HepG2 (cell line): Measurements from ENCODE around the gene CNKSR3. TPM values are rescaled to one million over a fixed set of nuclear protein-coding genes. Genes with fewer than 3 reads are reported as not detected.

Experiments
- FOXO1 ChIP-seq: sonication (generic); formaldehyde crosslinking; IDR thresholded peaks from 2 replicates; pipeline ENCODE4 v1.4.0; 2020; ENCODE audit warnings: missing genetic modification reagents
- HMG20A ChIP-seq: IDR thresholded peaks from 2 replicates; pipeline ENCODE4 v1.6.1; 2016; ENCODE audit warnings: borderline replicate concordance
- HNF4G ChIP-seq, 2 experiments: sonication (generic) in 1 of 2; formaldehyde crosslinking in 1 of 2; IDR thresholded peaks; 2 replicates each; pipeline versions ENCODE4 v1.4.0 to v1.6.1; 2011 to 2020; ENCODE audit warnings: borderline replicate concordance in 2 of 2, low read depth in 2 of 2, mild to moderate bottlenecking in 2 of 2, low read length in 1 of 2, missing genetic modification reagents in 1 of 2, moderate library complexity in 1 of 2
- MIXL1 ChIP-seq: IDR thresholded peaks from 2 replicates; pipeline ENCODE4 v1.6.1; 2016
- MLLT10 ChIP-seq: sonication (generic); formaldehyde crosslinking; IDR thresholded peaks from 2 replicates; pipeline ENCODE4 v1.4.0; 2020; ENCODE audit warnings: missing genetic modification reagents
- NCOR1 ChIP-seq: fragments of 200-600 bp; sonication (generic); IDR thresholded peaks from 2 replicates; pipeline ENCODE4 v1.7.0; 2017; ENCODE audit warnings: antibody characterized with exemption, low read length, borderline replicate concordance
- SP140L ChIP-seq: sonication (generic); formaldehyde crosslinking; IDR thresholded peaks from 2 replicates; pipeline ENCODE4 v1.4.0; 2020; ENCODE audit warnings: missing genetic modification reagents, borderline replicate concordance
- ZFYVE20 ChIP-seq: sonication (generic); formaldehyde crosslinking; IDR thresholded peaks from 2 replicates; pipeline ENCODE4 v1.8.0; 2023; ENCODE audit warnings: low read depth, mild to moderate bottlenecking, moderate library complexity, missing genetic modification reagents, borderline replicate concordance
- ZNF143 ChIP-seq: sonication (generic); formaldehyde crosslinking; IDR thresholded peaks from 2 replicates; pipeline ENCODE4 v1.4.0; 2020; ENCODE audit warnings: missing genetic modification reagents
- ZNF550 ChIP-seq: sonication (generic); formaldehyde crosslinking; IDR thresholded peaks from 2 replicates; pipeline ENCODE4 v1.4.0; 2020; ENCODE audit warnings: mild to moderate bottlenecking, missing genetic modification reagents, borderline replicate concordance
- ZNF619 ChIP-seq: sonication (generic); formaldehyde crosslinking; IDR thresholded peaks from 2 replicates; pipeline ENCODE4 v1.4.0; 2020; ENCODE audit warnings: mild to moderate bottlenecking, missing genetic modification reagents
- ZSCAN9 ChIP-seq: IDR thresholded peaks from 2 replicates; pipeline ENCODE4 v1.6.1; 2016; ENCODE audit warnings: borderline replicate concordance
- polyA plus RNA-seq, 8 experiments: library from polyadenylated mRNA; depleted of rRNA in 3 of 8; stranded (reverse) in 7 of 8; unstranded in 1 of 8; fragments of >200 nt; fragmentation: Illumina TruSeq in 4 of 8; extraction: Trizol in 4 of 8; gene quantifications; 2 replicates each; pipeline versions ENCODE4 v1.2.1 to v1.2.3, GENCODE V29; 2011 to 2016; ENCODE audit warnings: low read depth in 4 of 8, missing spikeins in 1 of 8, mixed read lengths in 1 of 8; ENCODE audit not compliant: insufficient read depth in 1 of 8
- total RNA-seq, 5 experiments: library from RNA; depleted of rRNA; stranded (reverse); fragments of >200 nt; fragmentation: Illumina TruSeq; extraction: Trizol; gene quantifications; 2 replicates each; pipeline ENCODE4 v1.2.3, GENCODE V29; 2016; ENCODE audit warnings: low read depth in 1 of 5
- TF ChIP-seq, protein P1 (sequence below): sonication (generic); formaldehyde crosslinking; IDR thresholded peaks from 2 replicates; pipeline ENCODE4 v1.5.0; 2020; ENCODE audit warnings: missing genetic modification reagents
- TF ChIP-seq, protein P2 (sequence below): sonication (generic); formaldehyde crosslinking; IDR thresholded peaks from 2 replicates; pipeline ENCODE4 v1.5.1; 2020; ENCODE audit warnings: mild to moderate bottlenecking, missing genetic modification reagents, borderline replicate concordance
- TF ChIP-seq, protein P3 (sequence below): sonication (generic); formaldehyde crosslinking; IDR thresholded peaks from 2 replicates; pipeline ENCODE4 v1.5.0; 2020; ENCODE audit warnings: missing genetic modification reagents
- TF ChIP-seq, protein P4 (sequence below): sonication (generic); formaldehyde crosslinking; IDR thresholded peaks from 2 replicates; pipeline ENCODE4 v1.4.0; 2020; ENCODE audit warnings: mild to moderate bottlenecking, missing genetic modification reagents
- TF ChIP-seq, protein P5 (sequence below): IDR thresholded peaks from 2 replicates; pipeline ENCODE4 v1.6.1; 2018; ENCODE audit warnings: missing genetic modification reagents, mild to moderate bottlenecking, missing compliant biosample characterization
- TF ChIP-seq, protein P6 (sequence below): sonication (generic); formaldehyde crosslinking; IDR thresholded peaks from 2 replicates; pipeline ENCODE4 v1.8.0; 2022; ENCODE audit warnings: mild to moderate bottlenecking, missing genetic modification reagents, borderline replicate concordance
- TF ChIP-seq, protein P7 (sequence below): sonication (generic); formaldehyde crosslinking; IDR thresholded peaks from 2 replicates; pipeline ENCODE4 v1.4.0; 2020; ENCODE audit warnings: missing genetic modification reagents, borderline replicate concordance

CNKSR3 gene
- total and polyA plus RNA-seq, 2 of the 13 experiments (the other 11 are each of a cell fraction or from before 2014, with no cell fraction given) = 9.2 to 38.6 TPM

DNA sequence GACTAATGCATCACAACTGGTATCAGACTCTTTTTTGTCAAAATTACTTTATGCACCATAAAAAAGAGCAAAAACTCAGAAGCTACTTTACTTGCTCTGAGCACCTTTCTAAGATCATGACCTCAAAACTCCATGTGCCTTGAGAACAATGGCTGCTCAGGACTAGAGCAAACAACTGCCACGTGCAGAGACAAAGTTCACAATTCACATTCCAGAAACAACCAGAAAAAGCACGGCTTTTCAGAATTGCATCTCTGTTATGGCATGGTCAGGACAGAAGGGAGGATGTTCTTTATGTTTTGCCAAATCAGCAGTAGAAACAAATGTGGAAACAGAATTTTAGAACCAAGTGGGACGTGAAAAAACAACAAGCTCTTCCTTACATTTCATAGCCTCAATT, 70.5 kb downstream of the CNKSR3 start (continued):
- TF ChIP-seq, protein P1, sequence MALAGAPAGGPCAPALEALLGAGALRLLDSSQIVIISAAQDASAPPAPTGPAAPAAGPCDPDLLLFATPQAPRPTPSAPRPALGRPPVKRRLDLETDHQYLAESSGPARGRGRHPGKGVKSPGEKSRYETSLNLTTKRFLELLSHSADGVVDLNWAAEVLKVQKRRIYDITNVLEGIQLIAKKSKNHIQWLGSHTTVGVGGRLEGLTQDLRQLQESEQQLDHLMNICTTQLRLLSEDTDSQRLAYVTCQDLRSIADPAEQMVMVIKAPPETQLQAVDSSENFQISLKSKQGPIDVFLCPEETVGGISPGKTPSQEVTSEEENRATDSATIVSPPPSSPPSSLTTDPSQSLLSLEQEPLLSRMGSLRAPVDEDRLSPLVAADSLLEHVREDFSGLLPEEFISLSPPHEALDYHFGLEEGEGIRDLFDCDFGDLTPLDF (CRISPR knock-in tag) = peak; percentile 61
- TF ChIP-seq, protein P2, sequence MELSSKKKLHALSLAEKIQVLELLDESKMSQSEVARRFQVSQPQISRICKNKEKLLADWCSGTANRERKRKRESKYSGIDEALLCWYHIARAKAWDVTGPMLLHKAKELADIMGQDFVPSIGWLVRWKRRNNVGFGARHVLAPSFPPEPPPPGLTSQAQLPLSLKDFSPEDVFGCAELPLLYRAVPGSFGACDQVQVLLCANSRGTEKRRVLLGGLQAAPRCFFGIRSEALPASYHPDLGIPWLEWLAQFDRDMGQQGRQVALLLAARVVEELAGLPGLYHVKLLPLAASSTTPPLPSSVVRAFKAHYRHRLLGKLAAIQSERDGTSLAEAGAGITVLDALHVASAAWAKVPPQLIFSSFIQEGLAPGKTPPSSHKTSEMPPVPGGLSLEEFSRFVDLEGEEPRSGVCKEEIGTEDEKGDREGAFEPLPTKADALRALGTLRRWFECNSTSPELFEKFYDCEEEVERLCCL (CRISPR knock-in tag) = 0 out of 2 replicates have a peak, but pooled peaks have one; percentile 28
- TF ChIP-seq HNF4G (IDR thresholded peaks at IDR 0.05; ENCODE audit: borderline replicate concordance, low read depth, low read length) = peak; percentile 93
- TF ChIP-seq HNF4G (CRISPR knock-in tag; IDR thresholded peaks at IDR 0.05; ENCODE audit: borderline replicate concordance, low read depth) = 0 out of 2 replicates have a peak, but pooled peaks have one; percentile 52
- peak; percentile 99 for TF ChIP-seq ZSCAN9 (CRISPR knock-in tag)
- no peak for TF ChIP-seq ZNF550 (CRISPR knock-in tag)
- peak; percentile 58; the same call in 1 of the 2 replicates for TF ChIP-seq SP140L (CRISPR knock-in tag)
- TF ChIP-seq, protein P3, sequence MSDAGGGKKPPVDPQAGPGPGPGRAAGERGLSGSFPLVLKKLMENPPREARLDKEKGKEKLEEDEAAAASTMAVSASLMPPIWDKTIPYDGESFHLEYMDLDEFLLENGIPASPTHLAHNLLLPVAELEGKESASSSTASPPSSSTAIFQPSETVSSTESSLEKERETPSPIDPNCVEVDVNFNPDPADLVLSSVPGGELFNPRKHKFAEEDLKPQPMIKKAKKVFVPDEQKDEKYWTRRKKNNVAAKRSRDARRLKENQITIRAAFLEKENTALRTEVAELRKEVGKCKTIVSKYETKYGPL (CRISPR knock-in tag) = peak; percentile 79; the same call in 1 of the 2 replicates
- peak; percentile 71; the same call in 1 of the 2 replicates for TF ChIP-seq NCOR1
- TF ChIP-seq ZNF619 (CRISPR knock-in tag) = no peak
- TF ChIP-seq ZNF143 (CRISPR knock-in tag) = no peak
- no peak for TF ChIP-seq MLLT10
- TF ChIP-seq, protein P4, sequence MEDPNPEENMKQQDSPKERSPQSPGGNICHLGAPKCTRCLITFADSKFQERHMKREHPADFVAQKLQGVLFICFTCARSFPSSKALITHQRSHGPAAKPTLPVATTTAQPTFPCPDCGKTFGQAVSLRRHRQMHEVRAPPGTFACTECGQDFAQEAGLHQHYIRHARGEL = no peak
- peak; percentile 86; the same call in 1 of the 2 replicates for TF ChIP-seq HMG20A (CRISPR knock-in tag)
- peak; percentile 88 for TF ChIP-seq FOXO1 (CRISPR knock-in tag)
- TF ChIP-seq, protein P5, sequence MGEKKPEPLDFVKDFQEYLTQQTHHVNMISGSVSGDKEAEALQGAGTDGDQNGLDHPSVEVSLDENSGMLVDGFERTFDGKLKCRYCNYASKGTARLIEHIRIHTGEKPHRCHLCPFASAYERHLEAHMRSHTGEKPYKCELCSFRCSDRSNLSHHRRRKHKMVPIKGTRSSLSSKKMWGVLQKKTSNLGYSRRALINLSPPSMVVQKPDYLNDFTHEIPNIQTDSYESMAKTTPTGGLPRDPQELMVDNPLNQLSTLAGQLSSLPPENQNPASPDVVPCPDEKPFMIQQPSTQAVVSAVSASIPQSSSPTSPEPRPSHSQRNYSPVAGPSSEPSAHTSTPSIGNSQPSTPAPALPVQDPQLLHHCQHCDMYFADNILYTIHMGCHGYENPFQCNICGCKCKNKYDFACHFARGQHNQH (CRISPR knock-in tag) = peak; percentile 88
- TF ChIP-seq, protein P6, sequence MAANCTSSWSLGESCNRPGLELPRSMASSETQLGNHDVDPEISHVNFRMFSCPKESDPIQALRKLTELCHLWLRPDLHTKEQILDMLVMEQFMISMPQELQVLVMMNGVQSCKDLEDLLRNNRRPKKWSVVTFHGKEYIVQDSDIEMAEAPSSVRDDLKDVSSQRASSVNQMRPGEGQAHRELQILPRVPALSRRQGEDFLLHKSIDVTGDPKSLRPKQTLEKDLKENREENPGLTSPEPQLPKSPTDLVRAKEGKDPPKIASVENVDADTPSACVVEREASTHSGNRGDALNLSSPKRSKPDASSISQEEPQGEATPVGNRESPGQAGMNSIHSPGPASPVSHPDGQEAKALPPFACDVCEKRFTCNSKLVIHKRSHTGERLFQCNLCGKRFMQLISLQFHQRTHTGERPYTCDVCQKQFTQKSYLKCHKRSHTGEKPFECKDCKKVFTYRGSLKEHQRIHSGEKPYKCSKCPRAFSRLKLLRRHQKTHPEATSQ = peak; percentile 93; the same call in 1 of the 2 replicates
- peak; percentile 56; the same call in 1 of the 2 replicates for TF ChIP-seq MIXL1 (CRISPR knock-in tag)
- TF ChIP-seq, protein P7, sequence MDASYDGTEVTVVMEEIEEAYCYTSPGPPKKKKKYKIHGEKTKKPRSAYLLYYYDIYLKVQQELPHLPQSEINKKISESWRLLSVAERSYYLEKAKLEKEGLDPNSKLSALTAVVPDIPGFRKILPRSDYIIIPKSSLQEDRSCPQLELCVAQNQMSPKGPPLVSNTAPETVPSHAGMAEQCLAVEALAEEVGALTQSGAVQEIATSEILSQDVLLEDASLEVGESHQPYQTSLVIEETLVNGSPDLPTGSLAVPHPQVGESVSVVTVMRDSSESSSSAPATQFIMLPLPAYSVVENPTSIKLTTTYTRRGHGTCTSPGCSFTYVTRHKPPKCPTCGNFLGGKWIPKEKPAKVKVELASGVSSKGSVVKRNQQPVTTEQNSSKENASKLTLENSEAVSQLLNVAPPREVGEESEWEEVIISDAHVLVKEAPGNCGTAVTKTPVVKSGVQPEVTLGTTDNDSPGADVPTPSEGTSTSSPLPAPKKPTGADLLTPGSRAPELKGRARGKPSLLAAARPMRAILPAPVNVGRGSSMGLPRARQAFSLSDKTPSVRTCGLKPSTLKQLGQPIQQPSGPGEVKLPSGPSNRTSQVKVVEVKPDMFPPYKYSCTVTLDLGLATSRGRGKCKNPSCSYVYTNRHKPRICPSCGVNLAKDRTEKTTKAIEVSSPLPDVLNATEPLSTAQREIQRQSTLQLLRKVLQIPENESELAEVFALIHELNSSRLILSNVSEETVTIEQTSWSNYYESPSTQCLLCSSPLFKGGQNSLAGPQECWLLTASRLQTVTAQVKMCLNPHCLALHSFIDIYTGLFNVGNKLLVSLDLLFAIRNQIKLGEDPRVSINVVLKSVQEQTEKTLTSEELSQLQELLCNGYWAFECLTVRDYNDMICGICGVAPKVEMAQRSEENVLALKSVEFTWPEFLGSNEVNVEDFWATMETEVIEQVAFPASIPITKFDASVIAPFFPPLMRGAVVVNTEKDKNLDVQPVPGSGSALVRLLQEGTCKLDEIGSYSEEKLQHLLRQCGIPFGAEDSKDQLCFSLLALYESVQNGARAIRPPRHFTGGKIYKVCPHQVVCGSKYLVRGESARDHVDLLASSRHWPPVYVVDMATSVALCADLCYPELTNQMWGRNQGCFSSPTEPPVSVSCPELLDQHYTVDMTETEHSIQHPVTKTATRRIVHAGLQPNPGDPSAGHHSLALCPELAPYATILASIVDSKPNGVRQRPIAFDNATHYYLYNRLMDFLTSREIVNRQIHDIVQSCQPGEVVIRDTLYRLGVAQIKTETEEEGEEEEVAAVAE = peak; percentile 80
- TF ChIP-seq ZFYVE20 (CRISPR knock-in tag) = no peak
